Activated CD4-positive, alpha-beta T cell treated with anti-CD3 and anti-CD28 coated beads, Interleukin-2, amount 50 U/mL, for 24 hours (primary cell): Measurements from ENCODE around the gene MUC20.
"Not testable (repeated sequence)": the region's sequence is repeated elsewhere in the genome, so short reads cannot be mapped to it uniquely, and the experiment has no call there.

Experiments
- DNase-seq, 2 donors: peaks; one replicate each; pipeline ENCODE4 v3.0.0-alpha.2; 2020; ENCODE audit warnings: low read depth in 1 of 2, low spot score in 1 of 2

Gene MUC20

DNA sequence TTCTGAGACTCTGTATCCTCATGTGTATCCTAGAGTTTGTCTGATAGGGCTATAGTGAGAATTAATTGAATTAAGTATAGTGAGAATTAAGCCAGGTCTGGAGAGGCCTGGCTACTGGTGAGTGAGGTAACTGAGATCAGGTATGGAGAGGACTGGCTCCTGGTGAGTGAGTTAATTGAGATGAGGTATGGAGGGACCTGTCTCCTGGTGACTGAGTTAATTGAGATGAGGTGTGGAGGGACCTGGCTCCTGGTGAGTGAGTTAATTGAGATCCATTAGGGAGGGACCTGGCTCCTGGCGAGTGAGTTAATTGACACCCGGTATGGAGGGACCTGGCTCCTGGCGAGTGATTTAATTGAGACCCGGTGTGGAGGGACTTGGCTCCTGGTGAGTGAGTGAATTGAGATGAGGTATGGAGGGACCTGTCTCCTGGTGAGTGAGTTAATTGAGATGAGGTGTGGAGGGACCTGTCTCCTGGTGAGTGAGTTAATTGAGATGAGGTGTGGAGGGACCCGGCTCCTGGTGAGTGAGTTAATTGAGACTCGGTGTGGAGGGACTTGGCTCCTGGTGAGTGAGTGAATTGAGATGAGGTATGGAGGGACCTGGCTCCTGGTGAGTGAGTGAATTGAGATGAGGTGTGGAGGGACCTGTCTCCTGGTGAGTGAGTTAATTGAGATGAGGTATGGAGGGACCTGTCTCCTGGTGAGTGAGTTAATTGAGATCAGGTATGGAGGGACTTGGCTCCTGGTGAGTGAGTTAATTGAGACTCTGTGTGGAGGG is 10.5 kb upstream of the MUC20 start:
- not testable (repeated sequence) for DNase-seq

DNA sequence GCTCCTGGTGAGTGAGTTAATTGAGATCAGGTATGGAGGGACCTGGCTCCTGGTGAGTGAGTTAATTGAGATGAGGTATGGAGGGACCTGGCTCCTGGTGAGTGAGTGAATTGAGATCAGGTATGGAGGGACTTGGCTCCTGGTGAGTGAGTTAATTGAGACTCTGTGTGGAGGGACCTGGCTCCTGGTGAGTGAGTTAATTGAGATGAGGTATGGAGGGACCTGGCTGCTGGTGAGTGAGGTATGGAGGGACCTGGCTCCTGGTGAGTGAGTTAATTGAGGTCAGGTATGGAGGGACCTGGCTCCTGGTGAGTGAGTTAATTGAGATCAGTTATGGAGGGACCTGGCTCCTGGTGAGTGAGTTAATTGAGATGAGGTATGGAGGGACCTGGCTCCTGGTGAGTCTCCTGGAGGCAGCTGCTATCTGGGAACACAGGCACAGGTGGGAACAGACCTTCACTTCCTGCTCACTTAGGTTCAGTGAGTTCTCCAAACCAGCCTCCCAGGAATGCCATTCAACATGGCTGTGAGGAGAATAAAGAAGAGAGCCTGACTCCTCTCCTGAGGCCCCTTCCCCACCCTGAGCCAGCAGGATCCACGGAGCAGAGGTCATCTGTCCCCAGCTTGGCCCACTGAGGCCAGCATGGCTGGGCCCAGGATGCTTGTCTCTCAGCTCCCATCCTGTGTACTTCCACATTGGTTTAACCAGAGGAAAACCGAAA is 9.5 kb upstream of the MUC20 start:
- not testable (repeated sequence) for DNase-seq

DNA sequence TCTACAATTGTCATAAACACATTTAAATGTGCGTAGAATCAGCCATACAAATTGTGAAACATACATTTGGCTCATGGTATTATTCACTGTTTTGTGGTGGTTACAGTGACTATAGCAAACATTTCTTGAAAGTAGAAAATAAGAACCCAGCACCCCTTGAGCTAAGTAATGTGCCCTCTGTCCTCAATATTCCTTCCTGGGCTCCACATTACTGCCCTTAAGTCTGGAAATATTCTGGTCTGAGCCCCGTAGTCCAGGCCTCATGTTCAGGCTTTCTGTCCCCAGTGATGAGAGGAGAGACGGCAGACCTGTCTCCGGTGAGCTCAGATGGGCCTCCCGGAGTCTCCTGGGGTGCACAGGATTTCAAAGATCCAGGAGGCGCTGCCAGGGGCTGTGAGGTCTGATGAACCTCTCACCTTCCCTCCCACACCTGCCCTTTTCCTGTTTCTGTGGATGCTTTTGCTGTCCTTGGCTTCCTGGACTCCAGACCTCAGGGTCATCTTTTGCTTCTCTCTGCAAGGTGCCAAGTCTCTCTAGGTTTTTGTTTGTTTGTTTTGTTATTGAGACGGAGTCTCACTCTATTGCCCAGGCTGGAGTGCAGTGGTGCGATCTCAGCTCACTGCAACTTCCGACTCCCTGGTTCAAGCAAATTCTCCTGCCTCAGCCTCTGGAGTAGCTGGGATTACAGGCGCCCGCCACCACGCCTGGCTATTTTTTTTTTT is 8.8 kb upstream of the MUC20 start:
- DNase-seq, result no peak

DNA sequence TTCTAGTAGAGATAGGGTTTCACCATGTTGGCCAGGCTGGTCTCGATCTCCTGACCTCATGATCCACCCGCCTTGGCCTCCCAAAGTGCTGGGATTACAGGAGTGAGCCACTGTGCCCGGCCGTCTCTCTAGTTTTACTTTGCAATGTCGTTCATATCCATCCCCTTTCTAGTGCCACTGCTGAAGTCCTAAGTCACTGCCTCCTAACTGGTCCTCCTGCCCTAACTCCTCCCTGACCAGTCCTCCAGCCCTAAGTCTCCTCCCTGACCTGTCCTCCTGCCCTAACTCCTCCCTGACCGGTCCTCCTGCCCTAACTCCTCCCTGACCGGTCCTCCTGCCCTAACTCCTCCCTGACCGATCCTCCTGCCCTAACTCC is 8.3 kb upstream of the MUC20 start:
- DNase-seq, result not testable (repeated sequence)

DNA sequence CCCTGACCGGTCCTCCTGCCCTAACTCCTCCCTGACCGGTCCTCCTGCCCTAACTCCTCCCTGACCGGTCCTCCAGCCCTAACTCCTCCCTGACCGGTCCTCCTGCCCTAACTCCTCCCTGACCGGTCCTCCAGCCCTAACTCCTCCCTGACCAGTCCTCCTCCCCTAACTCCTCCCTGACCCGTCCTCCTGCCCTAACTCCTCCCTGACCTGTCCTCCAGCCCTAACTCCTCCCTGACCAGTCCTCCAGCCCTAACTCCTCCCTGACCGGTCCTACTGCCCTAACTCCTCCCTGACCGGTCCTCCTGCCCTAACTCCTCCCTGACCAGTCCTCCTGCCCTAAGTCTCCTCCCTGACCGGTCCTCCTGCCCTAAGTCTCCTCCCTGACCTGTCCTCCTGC is 7.6 kb upstream of the MUC20 start:
- DNase-seq, result not testable (repeated sequence)

DNA sequence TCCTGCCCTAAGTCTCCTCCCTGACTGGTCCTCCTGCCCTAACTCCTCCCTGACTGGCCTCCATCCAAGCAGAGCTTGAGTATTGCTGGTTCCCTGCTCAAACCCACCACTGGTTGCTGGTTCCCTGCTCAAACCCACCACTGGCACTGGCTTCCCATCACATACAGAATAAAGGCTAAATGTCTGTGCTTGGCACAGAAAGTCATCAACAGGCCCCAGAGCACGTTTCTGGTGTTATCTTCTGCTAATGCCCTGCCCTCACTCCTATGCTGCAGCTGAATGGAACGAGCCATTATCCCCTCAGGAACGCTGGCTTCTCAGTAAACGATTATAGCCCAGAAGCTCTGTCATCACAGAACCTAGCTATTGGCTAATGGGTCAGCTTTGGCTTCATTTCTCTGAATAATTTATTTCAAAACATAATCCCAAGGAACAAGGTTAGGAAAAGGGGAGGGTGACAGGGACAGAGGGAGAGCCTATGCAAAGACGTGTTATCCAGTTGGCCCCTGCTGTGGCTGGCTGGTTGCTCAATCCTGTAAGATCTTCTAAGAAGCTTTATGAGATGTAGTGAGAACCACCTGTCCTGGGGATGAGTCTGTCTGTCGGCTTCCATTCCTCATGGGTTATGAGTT is 6.3 kb upstream of the MUC20 start:
- no peak for DNase-seq

DNA sequence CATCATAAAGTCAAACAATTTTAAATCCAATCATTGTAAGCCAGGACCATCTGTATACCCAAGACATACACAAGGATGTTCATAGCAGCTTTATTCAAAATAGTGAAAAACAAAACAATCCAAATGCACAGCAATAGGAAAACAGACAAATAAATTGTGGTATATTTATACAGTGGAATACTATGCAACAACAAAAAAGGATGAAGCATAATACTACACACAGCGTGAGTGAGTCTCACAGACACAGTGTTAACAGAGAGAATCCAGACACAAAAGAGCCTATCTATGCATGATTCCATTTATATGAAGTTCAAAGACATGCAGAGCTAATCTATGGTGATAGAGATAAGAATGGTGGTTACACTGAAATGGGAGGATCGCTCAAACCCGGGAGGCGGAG is 5.6 kb upstream of the MUC20 start:
- DNase-seq, result no peak

DNA sequence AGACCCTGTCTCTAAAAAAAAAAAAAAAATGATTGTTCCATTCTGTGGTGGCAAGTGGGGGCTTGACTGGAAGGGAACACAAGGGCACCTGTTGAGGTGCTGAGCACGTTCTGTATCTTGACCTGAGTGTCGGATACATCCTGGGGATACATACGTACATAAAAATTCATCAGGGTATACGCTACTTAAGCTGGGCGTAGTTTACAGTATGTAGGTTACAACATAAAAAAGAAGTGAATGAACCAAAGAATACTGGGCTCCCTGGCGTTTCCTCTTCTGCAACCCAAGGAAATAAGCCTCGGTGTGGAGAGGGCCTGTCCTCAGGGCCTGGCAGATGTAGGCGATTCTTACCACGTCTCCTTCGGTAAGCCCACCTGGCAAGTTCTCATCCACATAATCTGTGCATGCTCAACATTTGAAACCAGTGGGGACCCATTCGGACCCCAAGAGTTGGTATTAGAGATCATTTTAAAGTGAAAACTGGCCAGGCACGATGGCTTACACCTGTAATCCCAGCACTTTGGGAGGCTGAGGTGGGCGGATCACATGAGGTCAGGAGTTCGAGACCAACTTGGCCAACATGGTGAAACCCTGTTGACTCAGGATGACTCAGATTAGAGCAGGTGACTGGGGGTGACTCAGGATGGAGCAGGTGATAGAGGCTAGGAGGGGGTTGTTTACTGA is 5.1 kb upstream of the MUC20 start:
- peak in 1 of 2 donors; percentile 43 for DNase-seq

DNA sequence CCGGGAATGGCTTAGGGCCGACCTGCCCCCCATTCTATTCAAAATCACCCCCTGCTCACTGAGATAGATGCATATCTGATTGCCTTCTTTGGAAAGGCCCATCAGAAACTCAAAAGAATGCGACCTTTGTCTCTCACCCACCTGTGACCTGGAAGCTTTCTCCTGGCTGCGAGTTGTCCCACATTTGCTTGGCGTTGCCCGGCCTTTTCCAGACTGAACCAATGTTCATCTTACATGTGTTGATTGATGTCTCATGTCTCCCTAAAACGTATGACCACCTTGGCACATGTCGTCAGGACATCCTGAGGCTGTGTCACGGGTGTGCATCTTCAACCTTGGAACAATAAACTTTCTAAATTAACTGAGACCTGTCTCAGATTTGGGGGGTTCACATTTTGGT is 3.4 kb upstream of the MUC20 start:
- no peak for DNase-seq

DNA sequence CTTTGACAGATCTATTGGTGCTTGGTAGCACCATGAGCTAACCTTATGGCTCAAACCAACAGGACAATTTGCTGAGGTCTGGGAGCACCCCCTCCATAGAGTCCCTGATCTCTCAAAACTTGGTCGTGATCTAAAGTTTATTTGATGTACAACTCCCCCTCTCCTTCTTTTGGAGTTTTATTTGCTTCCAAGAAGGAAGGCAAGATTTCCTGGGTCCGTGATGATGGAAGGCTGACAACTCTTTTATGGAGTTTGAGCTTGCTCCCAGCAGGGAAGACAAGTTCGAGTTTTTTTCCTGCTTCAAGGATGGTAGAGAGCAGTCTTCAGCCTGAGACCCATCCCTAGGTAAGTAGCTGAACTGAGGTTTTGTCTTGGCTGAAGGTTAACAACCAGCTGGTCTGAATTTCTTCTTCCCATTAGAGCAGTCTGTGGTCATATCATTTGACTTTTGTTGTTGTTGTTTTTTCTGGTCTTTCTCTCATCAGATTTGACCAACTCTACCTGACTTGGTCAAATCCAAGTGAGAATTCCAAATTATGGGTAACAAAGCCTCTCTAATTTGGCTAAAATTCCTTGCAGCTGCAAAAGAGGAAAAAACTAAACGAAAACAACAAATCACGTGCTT is 2.8 kb upstream of the MUC20 start:
- DNase-seq, result no peak

DNA sequence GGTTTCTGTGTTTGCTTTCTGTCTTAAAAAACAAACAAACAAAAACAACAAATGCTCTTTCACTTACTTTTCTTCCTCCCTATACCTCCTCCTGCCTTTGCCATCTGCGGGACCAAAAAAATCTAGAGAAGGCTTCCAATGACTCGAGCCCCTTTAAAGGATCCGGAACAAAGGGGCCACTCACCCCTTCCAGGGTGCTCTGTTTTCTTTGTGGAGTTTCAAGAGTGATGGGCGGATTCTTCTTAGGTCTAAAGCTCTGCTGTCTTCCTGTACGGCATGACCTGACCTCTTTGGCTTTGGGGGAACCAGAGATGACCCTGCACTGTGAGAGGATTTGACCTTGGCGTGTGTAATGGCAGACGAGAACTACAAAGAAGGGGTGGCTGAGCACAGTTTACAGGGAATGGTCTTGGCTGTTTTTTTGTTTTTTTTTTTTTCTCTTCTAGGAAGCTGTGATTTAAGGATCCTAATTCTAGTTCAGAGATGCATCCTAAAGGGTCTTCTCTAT is 2.2 kb upstream of the MUC20 start:
- DNase-seq, result no peak

DNA sequence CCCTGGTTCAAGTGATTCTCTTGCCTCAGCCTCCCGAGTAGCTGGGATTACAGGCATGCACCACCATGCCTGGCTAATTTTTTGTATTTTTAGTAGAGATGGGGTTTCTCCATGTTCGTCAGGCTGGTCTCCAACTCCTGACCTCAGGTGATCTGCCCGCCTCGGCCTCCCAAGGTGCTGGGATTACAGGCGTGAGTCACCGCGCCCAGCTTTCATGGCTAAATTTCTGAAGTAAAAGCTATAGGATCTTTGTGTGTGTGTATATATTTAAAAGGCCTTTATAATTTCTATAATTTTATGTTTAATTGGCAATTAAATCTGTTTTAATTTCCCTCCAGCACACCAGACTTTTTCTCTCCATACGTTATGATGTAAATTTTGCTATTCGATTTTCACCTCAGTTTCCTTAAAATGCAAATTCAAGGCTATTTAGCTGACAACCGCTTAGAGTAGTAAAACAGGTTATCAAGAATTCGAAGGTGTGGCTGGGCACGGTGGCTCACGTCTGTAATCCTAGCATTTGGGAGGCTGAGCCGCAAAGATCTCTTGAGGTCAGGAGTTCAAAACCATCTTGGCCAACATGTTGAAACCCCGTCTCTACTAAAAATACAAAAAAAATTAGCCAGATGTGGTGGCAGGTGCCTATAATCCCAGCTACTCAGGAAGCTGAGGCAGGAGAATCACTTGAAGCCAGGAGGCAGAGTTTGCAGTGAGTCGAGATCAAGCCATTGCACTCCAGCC is 1.1 kb upstream of the MUC20 start:
- not testable (repeated sequence) for DNase-seq

DNA sequence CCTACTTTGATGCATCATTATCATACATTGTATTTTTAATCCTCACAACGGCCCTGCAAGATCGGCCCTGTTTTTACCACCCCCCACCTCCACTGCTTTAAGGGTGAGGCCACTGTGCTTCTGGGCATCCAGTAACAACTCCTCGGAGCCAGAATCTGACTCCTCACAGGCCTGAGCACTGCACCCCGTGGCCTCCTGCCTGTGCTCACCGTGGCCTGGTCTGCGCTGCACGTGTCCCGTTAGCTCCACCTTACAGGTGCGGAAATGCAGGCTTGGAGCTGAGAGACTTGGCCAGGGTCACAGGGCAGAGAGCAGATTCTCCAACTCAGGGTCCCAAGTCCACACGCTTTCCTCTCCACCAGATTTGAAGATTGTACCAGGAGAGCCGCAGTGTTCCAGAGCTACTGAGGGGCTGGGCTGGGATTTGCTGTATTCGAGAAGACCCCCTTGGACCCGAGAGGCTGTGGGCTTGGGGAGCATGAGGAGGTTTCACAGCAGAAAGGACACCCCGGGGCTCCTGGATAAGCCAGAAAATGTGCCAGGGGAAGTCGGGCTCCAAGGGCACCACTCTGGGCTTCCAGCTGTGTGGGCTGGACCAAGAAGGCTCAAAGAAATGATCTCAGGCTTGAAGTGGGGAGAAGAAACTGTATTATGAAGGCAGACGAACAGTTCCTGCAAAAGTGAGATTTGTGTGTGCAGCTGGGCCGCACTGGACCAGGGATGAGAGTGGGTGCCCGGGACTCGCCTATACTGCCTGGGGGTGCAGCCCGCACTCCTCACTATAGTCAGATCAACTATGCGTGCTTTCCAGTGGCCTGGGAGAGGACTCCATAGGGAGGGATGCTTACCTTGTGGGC is 1.6 kb downstream of the MUC20 start:
- not testable (repeated sequence) for DNase-seq

DNA sequence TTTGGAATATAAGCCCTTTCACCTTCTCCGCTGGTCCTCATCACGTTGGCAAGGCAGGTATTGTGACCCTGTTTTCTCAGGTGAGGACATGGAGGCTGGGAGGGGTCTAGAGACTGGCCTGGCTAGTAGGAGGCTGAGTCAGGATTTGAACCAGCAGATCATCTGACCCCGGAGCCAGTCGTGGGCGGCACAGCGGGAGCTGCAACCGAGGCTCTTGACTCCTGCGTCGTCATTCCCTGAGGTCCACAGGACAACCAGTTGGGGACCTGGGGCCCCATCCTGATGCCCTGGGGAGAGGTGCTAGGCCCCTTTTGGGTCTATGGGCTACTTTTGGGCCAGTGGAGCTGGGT is 2.2 kb downstream of the MUC20 start:
- DNase-seq, result not testable (repeated sequence)

DNA sequence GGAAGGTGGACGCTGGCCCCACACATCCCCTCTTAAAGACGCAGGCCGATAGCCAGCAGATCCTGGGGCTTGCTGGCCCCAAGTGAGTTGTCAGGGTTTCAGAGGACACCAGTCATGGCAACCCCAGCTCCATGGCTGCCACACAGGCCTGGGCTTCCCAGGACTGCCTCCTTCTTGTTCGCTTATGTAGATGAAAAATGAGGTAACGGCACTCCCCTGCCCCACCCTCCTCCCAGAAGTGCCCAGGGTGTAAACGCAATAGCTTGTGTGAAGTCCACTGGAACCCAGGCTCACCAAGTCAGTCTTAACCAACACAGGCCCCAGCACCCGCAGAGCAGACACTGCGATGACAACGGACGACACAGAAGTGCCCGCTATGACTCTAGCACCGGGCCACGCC is 3.6 kb downstream of the MUC20 start:
- not testable (repeated sequence) for DNase-seq

DNA sequence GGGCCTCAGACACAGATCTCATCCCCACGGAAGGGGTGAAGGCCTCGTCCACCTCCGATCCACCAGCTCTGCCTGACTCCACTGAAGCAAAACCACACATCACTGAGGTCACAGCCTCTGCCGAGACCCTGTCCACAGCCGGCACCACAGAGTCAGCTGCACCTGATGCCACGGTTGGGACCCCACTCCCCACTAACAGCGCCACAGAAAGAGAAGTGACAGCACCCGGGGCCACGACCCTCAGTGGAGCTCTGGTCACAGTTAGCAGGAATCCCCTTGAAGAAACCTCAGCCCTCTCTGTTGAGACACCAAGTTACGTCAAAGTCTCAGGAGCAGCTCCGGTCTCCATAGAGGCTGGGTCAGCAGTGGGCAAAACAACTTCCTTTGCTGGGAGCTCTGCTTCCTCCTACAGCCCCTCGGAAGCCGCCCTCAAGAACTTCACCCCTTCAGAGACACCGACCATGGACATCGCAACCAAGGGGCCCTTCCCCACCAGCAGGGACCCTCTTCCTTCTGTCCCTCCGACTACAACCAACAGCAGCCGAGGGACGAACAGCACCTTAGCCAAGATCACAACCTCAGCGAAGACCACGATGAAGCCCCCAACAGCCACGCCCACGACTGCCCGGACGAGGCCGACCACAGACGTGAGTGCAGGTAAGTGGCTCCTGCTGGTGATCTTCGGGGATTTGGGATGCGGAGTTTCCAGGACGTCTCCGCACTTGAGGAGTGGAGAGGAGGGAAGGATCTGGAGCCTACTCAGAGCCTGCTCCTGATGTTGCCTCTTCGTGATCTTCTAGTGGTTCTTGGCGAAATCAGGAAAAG is 5.3 kb downstream of the MUC20 start:
- not testable (repeated sequence) for DNase-seq

DNA sequence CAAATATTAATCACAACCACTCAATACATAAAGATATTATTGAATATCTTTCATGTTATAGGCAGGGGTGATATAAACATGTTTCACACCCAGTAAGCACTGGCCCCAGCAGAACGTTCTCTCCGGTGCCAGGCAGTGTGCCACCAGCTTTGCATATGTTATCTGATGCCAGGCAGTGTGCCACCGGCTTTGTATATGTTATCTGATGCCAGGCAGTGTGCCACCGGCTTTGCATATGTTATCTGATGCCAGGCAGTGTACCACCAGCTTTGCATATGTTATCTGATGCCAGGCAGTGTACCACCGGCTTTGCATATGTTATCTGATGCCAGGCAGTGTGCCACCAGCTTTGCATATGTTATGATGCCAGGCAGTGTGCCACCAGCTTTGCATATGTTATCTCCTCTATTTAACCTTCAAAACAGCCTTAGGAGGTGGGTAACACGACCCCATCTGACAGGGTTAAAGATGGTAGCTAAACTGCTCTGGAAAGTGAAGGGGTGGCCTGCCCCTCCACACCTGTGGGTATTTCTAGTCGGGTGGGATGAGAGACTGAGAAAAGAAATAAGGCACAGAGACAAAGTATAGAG is 6.9 kb downstream of the MUC20 start:
- DNase-seq, result no peak

DNA sequence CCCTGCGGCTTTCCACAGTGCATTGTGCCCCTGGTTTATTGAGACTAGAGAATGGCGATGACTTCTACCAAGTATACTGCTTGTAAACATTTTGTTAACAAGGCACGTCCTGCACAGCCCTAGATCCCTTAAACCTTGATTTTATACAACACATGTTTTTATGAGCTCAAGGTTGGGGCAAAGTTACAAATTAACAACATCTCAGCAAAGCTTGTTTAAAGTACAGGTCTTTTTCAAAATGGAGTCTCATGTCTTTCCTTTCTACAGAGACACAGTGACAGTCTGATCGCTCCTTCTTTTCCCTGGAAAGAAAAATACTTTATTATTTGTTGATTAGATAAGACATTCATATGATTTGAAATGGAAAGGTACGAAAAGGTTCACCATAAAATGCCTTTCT is 8.0 kb downstream of the MUC20 start:
- DNase-seq, result not testable (repeated sequence)
